GM21447 (cell line): Measurements from ENCODE around the gene ATP1A4.

ENCODE experiments used
- ATAC-seq: cut with Tn5 transposase; IDR thresholded peaks from one replicate; pipeline ENCODE4 v1.9.1; 2021; ENCODE audit not compliant: unreplicated experiment

The ATP1A4 gene

GRCh38 chr1:160224606-160225005 lies 73.2 kb downstream of the ATP1A4 start:
- no peak for ATAC-seq

DNA sequence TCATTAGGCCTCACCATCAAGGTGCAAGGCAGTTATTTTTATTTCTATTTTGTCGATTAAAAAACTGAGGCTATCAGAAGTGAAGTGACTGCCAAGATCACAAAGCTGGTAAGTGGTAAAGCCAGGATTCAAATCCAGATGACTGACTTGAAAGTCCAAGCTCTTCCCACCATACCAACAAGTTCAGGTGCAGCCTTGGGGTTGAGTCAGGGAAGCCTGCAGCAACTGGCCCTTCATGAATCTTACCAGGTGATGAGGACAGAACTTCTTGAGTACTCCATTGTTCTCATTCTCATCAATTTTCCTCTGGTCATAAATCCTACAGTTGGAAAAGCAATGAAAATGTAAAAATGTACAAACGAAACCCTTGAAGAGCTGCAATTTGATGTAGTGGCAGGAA lies 73.9 kb downstream of the ATP1A4 start:
- no peak for ATAC-seq

DNA sequence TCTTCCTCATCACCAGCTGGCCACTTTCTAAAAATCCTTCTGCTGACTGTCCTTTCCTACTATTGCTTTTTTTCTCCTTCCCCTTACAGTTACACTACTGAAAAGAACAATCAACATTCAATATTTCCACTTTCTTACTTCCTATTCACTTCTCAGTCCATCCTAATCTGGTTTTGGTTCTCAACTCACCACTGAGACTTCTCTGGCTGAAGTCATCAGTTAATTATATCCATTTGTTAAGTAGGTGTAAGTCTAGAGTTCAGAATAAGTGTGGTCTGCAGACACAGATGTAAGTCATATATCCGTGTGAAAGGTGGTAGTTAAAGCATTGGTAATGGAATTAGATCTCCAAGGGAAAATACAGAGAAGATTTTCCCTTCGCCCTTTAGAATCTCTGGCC lies 75.2 kb downstream of the ATP1A4 start:
- ATAC-seq, result no peak

- ATAC-seq, result no peak
Measured at GRCh38 chr1:160227034-160227433, 75.6 kb downstream of the ATP1A4 start.

- no peak for ATAC-seq
Measured at GRCh38 chr1:160227561-160227960, 76.2 kb downstream of the ATP1A4 start.

DNA sequence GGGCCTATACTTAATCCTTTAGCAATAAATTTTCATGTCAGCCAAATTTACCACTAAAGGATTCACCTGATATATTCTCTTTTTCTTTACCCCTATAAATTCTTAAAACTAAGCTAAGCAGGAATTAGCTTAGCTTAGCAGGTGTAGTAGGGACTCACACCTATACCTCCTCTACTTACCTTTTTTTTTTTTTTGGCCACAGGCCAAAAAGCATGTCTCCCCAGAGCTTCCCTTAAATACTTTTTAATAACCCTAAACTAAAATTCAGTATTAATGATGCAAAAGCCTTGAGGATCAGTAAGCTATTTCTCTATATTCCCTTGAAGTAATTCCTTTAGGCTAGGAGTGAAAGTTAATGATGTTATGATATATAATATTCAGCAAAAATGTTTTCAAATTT lies 77.0 kb downstream of the ATP1A4 start:
- ATAC-seq, result no peak

- no peak for ATAC-seq
Measured at GRCh38 chr1:160232911-160233310, 81.5 kb downstream of the ATP1A4 start.
